KOPT-K1 (cell line): ENCODE measurements around the gene CRTC2.

Experiments used
- H3K27ac ChIP-seq: fragments of 200-600 bp; sonication (generic); 2 replicates; pipeline ENCODE4 v1.5.1; 2016; ENCODE audit warnings: antibody characterized with exemption, mild to moderate bottlenecking, low read depth, low read length; ENCODE audit not compliant: poor library complexity, severe bottlenecking
- H3K36me3 ChIP-seq: fragments of 200-600 bp; sonication (generic); 2 replicates; pipeline ENCODE4 v1.5.1; 2017; ENCODE audit warnings: antibody characterized with exemption, mild to moderate bottlenecking, low read length, moderate library complexity; ENCODE audit not compliant: insufficient read depth
- H3K9me3 ChIP-seq: fragments of 200-600 bp; sonication (generic); 2 replicates; pipeline ENCODE4 v1.5.1; 2017; ENCODE audit warnings: antibody characterized with exemption, low read length, mild to moderate bottlenecking; ENCODE audit not compliant: insufficient read depth, poor library complexity, severe bottlenecking

CRTC2 gene

DNA sequence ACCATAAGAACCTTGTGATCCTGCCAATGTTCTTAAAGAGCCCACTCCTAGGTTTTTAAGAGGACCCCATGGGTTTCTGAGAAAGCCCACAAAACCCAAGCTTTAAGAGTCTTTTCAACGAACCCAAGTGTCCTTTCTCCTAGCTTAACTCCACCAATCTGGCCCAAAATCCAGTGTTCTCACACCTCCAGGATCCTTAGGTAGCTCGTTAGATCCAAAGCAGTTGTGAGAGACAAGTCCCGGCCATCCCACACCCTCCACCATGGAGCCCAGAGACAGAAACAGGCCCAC is 13.6 kb downstream of the CRTC2 start:
- Histone ChIP-seq H3K27ac (peak overlapping the region; percentile 86), H3K9me3 (no peaks in the 10 kb centered on the region), H3K36me3 (peaks cover 65% of the 10 kb centered on the region)

DNA sequence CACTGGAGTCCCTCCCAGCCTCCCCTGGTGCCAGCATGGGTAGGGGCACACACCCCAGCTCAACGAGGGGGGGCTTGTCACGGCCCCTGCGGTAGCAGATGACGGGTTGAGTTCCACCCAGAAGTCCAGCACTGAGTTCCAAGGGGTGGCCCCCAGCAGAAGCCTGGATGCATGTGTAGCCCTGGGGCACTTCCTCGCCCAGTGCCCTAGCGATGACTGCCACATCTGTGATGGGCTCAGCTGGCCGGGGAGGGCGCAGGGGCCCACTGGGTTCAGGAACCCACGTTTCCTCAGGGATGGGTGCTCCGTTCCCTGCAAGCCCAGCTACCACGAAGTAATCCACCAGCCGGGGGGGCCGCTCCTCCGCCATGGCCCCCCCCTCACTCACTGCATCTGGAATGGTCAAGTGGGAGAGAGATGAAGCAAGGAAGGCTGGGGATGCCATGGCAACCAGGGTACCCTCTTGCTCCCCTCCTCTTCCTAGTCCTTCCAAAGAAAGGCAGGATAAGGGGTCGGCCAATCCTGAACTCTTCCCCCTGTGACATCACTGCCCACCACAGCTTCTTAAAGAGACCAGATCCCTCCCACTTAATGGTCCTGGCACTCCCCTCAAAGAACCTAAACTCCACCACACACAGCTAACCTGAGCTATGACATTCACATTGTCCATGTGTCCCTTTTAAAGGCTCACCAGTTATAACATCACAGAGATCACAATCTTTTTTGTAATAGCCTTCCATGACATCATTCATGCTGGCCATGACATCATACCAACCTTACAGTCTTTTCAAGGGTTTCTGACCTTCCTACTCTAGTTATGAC is 14.2 kb downstream of the CRTC2 start:
- peak overlapping the region; percentile 86 for H3K27ac ChIP-seq
- H3K36me3 ChIP-seq = peaks cover 65% of the 10 kb centered on the region
- H3K9me3 ChIP-seq = no peaks in the 10 kb centered on the region

DNA sequence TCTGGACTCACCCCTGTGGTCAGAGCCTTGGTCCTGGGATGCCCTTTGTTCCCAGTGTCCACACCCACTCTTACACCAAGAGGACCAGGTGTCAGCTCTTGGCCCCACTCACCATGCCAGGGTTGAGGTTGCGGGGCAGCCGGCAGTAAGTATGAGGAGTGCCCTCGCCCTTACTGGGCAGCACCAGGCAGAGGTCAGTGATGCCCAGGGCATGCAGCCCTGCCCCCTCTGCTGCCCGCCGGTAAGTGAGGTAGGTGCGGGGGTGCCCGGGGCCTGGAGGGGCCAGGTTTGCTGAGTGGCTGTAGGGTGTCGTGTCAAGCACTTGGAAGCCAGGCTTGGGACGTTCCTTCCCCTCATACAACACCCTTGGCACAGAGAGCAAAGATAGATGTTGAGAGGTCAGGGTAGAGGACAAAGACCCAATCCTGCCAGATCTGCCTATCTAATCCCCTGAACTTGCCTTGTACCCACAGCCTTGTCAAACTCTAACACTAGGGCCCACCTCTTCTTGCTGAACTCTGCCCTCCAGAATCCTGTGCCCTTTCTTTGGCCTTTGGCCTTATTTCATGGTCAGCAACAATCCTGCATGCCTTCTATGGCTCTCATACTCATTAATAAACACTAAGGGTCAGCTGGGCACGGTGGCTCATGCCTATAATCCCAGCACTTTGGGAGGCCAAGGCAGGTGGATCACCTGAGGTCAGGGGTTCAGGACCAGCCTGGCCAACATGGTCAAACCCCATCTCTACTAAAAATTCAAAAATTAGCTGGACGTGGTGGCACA is 15.5 kb downstream of the CRTC2 start:
- peaks cover 60% of the 10 kb centered on the region for H3K36me3 ChIP-seq
- H3K9me3 ChIP-seq = no peaks in the 10 kb centered on the region
- no peak overlapping the region for H3K27ac ChIP-seq

DNA sequence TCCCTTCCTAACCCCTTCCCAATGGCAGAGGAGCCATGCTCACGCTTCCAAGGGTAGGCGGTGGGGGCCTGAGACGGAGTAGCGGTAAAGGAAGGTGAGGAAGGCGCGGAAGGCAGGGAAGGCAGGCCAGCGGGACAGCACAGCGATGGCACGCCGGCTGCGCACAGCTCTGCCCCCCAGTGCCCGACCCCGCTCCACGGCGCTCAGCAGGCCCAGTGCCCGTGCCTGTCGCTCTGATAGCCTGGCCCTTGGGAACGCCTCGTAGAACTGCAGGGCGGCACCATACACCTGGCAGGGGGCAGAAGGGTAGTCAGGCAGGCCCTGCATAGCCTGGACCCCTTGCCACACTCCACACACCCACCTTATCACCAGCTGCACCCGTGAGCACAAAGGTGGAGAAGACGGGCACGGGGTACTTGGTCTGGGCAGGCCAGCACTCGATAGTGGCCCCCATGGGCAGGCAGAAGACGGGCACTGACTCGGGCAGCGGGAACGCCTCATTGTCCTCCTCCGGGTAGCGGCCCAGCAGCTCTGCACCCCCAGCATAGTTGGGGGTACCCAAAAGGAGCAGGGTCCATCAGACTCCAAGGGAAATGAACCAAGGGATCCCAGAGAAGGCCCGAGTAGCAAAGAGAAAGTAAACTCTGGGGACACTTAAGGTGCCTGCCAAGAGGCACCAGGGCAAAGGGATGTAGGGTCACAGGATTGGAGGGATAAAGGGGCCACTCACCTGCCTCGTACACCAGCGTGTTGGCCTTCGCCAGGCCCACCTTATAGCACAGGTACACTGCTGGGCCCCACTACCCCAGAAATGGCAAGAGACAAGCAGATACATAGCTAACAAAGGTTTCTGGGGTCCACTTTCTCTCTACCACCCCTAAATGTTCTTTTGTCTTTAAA is 16.3 kb downstream of the CRTC2 start:
- peaks cover 65% of the 10 kb centered on the region for H3K36me3 ChIP-seq
- H3K27ac ChIP-seq = no peak overlapping the region
- no peaks in the 10 kb centered on the region for H3K9me3 ChIP-seq

DNA sequence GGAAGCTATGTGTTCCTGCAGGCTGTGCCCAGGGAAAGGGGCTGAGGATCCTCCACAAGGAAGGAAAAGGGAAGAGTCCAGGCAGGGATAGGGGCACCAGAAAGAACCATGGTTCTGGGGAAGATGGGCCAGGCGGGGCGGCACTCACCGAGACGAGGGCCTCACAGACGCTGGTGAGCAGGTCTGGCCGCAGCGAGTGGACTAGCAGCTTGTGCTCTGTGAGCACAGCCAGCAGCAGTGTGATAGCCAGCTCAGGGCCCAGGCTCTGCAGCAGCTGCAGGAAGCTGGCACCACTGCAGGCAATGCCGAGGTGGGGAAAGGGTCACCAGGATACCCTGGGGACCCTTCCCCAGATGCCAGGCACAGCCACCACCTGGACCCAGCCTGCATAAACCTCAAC is 17.7 kb downstream of the CRTC2 start:
- H3K36me3 ChIP-seq = peaks cover 78% of the 10 kb centered on the region
- H3K27ac ChIP-seq = no peak overlapping the region
- no peaks in the 10 kb centered on the region for H3K9me3 ChIP-seq

DNA sequence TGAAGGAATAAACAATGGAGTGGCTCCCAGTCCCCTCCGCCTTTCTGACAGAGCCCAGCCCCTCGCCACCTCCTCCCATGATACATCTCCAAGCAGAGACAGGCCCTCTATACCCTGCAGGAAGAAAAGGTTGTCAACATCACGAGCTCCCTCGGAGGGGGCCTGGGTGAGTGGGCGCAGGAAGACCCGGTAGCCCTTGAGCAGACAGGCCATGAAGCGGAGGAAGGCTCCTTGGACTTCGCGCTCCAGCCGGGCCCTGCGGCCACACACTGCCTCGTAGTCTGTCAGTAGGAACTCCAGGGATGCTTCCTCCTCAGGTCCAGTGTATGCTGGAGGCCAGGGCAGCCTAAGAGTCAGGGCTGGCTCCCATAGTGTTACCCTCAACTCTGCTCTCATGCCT is 18.9 kb downstream of the CRTC2 start:
- Histone ChIP-seq H3K36me3 (peaks cover 91% of the 10 kb centered on the region), H3K27ac (no peak overlapping the region), H3K9me3 (no peaks in the 10 kb centered on the region)

DNA sequence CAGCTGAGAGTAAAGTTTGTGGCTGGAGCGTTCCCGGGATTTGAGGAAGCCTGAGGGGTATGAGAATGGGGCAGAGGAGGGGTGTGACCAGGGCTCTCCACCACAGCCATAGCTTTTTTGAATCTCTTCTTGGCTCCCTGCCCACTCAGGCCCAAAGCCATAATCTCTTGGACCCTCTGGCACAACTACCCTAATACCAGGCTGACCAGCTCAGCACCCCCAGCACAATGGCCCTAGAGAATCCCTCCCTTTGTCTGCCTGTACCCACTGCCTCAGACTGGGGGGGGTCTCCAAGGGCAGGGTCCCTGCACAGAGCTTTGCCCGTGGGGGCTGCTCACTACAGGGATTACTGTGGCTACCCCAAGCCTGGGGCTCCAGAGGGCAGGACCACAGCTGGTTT is 19.4 kb downstream of the CRTC2 start:
- Histone ChIP-seq H3K27ac (no peak overlapping the region), H3K36me3 (peaks cover 92% of the 10 kb centered on the region), H3K9me3 (no peaks in the 10 kb centered on the region)

DNA sequence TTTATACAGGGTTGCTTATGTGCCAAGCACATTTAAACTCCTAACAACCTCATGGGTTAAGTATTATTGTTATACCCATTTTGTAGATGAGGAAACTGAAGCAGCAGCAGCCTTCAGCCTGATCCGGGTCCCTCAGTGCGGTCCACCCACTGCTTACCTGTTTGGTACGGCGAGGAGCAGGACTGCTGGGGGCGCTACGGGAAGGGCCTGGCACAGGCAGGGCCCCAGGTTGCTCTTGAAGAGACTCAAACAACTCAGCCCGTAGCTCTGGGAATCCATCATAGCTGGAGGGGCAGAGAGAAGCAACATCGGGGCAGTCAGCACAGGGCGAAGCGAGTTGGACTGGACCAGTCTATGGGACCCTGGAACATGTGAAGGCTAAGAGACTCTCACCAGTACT is 21.1 kb downstream of the CRTC2 start:
- Histone ChIP-seq H3K27ac (no peak overlapping the region), H3K9me3 (no peaks in the 10 kb centered on the region), H3K36me3 (peaks cover 95% of the 10 kb centered on the region)

DNA sequence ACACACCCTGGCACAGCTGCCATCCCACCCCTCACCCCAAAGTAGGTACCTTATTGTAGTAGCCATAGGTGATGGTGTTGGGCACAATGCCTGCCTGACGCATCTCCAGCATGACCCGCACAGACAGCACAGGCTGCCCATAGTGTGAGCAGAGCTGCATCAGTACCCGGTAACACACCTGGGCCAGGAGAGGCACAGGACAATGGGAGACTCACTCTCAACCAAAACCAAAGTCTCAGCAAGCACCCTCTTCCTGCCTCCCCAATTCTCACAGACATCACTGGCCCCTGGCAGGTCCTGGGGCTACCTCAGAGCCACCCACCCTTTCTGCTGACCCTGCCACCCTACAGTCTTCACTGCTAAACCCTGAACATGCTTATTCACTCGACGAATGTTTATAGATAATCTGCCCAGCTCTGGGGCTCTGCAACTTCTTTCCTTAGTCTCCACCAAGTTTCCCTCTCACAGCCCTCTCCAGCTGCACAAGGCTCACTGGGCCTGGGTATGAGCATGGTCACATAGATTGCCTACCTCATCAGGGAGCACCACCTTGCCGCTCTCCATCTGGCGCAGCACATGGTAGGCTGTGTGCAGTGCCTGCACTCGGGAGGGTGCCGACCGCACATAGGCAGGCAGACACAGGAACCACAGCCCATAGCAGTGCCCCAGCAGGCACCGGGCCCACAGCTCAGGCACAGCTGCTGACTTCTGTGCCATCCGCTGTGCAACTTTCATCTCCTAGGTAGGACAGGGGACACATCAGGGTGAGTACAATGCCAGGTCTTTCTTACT is 22.2 kb downstream of the CRTC2 start:
- H3K27ac ChIP-seq = no peak overlapping the region
- H3K36me3 ChIP-seq = peaks cover 90% of the 10 kb centered on the region
- H3K9me3 ChIP-seq = no peaks in the 10 kb centered on the region

DNA sequence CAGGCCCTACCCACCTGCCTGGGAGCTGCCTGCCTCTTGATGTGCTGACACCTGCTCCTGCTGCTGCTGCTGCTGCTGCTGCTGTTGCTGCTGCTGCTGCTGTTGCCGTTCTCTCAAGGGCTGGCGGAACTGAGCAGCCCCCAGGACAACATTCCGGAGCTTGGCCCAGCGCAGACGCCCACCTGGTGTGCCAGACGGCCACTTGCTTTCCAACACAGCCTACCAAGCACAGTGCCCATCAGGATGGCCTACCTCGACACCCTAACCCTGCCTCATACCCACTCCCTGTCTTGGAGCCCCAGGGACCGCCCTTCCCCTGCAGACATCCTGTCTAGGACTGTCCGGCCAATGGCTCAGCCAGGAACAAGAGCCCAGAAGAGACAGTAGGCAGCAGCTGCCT is 23.7 kb downstream of the CRTC2 start:
- Histone ChIP-seq H3K36me3 (peaks cover 90% of the 10 kb centered on the region), H3K9me3 (no peaks in the 10 kb centered on the region), H3K27ac (no peak overlapping the region)

DNA sequence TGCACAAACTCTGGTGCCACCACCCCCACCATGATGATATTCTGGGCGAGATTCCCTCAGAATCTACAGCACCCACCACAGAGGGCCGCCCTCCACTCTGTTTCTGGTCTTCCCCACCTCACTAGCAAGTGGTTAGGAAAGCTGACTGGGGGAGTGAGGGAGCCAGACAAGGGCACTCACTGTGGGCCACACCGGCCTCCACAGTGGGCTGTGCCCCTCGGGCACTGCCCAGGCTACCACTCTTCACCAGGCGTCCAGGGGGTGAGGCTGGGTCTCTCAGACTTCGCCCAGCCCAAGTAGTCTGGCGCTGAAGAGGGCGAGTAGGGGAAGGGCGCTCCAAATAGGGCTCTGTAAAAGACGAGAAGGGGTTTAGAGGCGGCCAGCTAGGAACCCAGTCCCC is 24.5 kb downstream of the CRTC2 start:
- Histone ChIP-seq H3K36me3 (peaks cover 90% of the 10 kb centered on the region), H3K27ac (no peak overlapping the region)

DNA sequence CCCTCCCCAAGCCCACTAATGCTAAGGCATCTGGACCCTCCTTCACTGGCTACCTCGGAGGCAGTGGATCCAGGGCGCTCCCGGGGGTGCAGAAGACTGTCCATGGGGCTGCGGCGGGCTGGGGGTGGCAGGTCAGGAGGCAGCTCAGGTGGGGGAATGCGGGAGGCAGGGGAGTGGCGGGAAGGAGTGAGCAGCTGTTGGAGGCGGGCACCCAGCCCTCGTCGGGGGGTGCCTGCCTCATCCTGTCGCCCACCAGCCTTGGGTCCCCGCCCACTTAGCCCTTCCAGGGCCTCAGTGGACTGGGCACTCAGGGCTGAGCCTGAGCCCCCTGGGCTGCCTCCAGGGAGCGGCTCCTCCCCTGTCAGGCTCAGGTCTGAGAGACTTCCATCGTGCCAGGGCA is 25.0 kb downstream of the CRTC2 start:
- Histone ChIP-seq H3K9me3 (no peaks in the 10 kb centered on the region), H3K27ac (no peak overlapping the region), H3K36me3 (peaks cover 88% of the 10 kb centered on the region)

More for the DNA sequence above, 24.5 kb downstream of the CRTC2 start:
- no peaks in the 10 kb centered on the region for H3K9me3 ChIP-seq

DNA sequence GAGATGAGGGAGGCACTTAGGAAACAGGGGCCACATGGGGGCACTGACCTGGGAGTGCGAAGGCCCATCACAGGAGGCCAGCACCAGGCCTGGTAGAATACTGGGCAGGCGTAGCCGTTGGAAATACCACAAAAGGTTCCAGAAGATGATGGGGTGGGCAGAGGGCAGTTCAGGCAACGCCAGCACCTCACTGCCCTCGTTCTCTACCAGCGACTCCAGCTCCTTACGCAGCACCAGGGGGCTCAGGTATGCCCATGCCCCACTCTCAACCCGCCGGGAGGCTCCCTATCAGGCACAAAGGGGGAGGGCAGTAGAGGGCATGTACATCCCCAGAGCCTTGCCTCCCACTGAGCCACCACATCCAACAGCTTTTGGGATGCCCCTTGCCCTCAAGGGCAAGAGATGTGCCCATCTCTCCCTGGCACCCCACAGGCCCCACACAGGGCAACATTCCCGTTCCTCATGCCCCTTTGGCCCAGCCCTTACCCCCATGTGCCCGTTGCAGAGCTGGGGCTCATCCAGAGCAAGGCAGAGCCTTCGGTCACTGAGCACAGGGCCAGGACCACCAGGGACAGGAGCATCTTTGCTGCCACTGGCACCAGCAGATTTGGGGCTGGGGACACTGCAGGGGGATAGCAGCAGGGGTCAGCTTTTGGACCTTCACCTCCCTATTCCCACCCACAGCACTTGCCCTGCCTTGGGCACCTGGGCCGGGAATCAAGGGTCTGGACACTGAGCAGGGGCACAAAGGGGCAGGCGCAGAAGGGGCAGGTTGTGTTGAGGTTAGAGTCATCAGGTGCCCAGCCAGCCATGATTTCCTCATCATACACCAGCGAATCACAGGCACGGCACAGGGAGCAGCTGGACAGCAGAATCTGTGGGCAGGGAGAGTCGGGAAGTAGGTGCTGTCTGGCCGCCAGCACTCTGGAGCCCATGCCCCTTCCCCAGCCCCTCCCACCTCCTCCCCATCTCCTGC is 26.0 kb downstream of the CRTC2 start:
- H3K27ac ChIP-seq = no peak overlapping the region
- peaks cover 82% of the 10 kb centered on the region for H3K36me3 ChIP-seq
- no peaks in the 10 kb centered on the region for H3K9me3 ChIP-seq
